HG03159 (cell line): ENCODE measurements around the gene STRN4.
"Not testable (repeated sequence)": the region's sequence is repeated elsewhere in the genome, so short reads cannot be mapped to it uniquely, and the experiment has no call there.

ENCODE experiments used
- ATAC-seq: cut with Tn5 transposase; IDR thresholded peaks from one replicate; pipeline ENCODE4 v1.9.1; 2021; ENCODE audit warnings: mild to moderate bottlenecking, moderate library complexity; ENCODE audit not compliant: unreplicated experiment

Gene STRN4

DNA sequence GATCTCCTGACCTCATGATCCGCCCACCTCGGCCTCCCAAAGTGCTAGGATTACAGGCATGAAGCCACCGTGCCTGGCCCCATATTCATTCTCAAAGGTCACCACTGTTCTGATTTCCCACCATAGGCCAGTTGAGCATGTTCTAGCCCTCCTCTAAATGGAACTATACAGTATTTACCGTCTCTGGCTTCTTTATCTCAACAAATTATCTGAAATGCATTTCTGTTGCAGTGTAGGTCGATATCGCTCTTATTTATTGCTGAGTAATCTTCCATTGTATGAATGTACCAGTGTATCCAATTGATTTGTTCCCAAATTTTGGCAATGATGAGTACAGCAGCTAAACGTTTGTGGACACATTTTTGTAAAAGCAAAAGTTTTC is 26.8 kb upstream of the STRN4 start:
- no peak for ATAC-seq

- ATAC-seq = no peak
Observed at GRCh38 chr19:46772170-46773017, 26.1 kb upstream of the STRN4 start.

GRCh38 chr19:46768746-46769145 is 22.5 kb upstream of the STRN4 start:
- not testable (repeated sequence) for ATAC-seq

DNA sequence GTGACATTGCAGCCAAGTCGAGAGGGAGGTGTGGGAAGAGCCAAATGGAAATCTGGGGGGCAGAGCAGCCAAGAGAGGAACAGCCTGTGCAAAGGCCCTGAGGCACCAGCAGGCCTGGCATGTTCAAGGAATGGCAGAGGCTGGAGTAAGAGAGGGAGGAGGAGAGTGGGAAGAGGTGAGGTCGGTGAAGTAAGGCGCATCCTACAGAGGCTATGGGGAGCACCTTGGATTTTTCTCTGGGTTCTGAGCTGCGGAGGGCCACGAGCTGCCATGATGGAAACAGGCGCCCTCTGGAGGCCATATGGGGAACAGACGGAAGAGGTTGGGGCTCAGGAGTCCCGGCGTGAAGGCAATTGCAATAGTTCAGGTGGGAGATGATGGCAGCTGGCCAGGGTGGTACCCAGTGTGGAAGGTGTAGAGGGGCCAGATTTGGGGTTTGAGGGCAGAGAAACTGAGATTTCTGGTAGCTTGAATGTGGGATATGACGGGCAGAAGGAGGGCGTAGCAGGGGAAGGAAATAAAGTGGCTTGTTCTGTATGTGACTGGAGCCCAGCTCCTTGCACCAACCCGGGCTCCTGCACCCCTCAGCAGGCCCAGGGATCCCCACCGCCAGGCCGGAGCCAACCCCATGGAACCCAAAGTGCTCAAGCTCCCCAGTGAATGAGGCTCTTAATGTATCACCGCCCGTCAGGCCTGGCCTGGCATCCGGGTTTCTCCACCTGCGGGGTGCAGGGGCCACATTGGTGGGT is 20.5 kb upstream of the STRN4 start:
- no peak for ATAC-seq

GRCh38 chr19:46764817-46765291 is 18.6 kb upstream of the STRN4 start:
- ATAC-seq = no peak

DNA sequence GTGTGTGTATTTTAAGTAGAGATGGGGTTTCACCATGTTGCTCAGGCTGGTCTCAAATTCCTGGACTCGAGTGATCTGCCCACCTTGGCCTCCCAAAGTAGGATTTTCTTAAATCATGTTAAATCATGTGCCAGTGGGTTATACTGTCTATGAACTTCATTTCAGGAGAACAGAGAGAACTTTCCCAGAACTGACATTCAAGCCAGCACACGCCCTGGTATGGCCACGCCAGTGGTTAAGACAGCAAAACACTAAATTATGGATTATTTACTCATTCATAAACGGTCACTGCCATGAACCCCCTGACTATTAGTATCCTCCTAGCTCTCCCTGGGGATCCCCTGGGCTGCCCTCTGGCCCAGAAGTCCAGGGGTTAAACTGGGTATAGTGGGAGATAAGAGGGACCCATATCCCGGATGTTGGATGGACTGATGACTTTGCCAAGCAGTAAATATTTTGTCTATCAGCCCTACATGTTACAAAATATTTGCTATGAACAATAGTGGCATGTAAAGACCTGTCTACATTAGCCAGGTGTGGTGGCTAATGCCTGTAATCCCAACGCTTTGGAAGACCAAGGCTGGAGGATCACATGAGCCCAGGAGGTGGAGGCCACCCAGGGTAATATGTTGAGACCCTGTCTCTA is 16.1 kb upstream of the STRN4 start:
- ATAC-seq = no peak

GRCh38 chr19:46761418-46761831 is 15.2 kb upstream of the STRN4 start:
- ATAC-seq = no peak

- not testable (repeated sequence) for ATAC-seq
Observed at GRCh38 chr19:46760897-46761296, 14.6 kb upstream of the STRN4 start.

GRCh38 chr19:46760363-46760762 is 14.1 kb upstream of the STRN4 start:
- ATAC-seq = no peak

- ATAC-seq = no peak
Observed at GRCh38 chr19:46759817-46760333, 13.6 kb upstream of the STRN4 start.

DNA sequence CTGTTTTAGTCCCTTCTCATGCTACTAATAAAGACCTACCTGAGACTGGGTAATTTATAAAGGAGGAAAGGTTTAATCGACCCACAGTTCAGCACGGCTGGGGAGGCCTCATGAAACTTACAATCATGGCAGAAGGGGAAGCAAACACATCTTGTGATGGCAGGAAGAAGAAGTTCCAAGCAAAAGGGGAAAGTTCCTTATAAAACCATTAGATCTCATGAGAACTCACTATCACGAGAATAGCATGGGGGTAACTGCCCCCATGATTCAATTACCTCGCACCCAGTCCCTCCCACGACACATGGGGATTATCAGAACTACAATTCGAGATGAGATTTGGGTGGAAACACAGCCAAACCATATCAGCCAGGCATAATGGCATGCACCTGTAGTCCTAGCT is 13.0 kb upstream of the STRN4 start:
- no peak for ATAC-seq

GRCh38 chr19:46756544-46756888 is 10.3 kb upstream of the STRN4 start:
- ATAC-seq = no peak

DNA sequence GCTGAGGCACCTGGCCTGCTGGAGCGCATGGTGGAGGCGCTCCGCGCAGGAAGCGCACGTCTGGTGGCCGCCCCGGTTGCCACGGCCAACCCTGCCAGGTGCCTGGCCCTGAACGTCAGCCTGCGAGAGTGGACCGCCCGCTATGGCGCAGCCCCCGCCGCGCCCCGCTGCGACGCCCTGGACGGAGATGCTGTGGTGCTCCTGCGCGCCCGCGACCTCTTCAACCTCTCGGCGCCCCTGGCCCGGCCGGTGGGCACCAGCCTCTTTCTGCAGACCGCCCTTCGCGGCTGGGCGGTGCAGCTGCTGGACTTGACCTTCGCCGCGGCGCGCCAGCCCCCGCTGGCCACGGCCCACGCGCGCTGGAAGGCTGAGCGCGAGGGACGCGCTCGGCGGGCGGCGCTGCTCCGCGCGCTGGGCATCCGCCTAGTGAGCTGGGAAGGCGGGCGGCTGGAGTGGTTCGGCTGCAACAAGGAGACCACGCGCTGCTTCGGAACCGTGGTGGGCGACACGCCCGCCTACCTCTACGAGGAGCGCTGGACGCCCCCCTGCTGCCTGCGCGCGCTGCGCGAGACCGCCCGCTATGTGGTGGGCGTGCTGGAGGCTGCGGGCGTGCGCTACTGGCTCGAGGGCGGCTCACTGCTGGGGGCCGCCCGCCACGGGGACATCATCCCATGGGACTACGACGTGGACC is 9.7 kb upstream of the STRN4 start:
- ATAC-seq = no peak

GRCh38 chr19:46755077-46755852 is 9.0 kb upstream of the STRN4 start:
- no peak for ATAC-seq

DNA sequence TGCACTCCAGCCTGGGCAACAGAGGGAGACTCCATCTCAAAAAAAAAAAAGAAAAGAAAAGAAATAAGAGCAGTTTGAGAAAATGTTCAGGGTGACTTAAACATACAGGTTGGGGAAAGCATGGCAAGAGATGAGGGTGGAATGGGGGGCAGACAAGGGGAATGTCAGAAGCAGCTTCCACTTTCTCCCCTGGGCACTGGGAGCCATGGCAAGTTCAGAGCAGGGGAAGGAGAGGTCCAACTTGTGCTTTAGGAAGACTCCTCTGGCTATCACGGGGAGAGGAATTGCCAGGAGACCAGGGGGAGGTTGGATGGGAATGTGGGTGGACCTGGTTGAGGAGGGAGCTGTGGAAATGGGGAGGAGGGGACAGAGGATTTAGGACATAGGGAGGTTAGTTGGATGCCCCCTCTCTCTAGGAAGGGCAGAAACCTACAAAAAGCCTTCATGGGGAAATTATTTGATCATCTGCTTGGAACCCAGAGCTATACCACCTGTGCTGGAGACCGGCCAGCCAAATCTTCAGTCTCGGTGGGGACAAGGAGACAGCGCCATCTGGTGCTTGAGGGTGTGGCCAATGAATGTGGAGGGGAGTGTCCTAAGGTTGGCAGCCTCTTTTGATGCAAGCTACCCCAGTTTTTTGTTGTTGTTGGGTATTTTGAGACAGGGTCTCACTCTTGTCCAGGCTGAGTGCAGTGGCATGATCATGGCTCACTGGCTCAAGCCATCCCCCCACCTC is 7.3 kb upstream of the STRN4 start:
- no peak for ATAC-seq

- ATAC-seq = no peak
Observed at GRCh38 chr19:46748325-46749109, 2.3 kb upstream of the STRN4 start.

GRCh38 chr19:46745521-46746280 is 549 bp downstream of the STRN4 start, which contains the start of gene FKRP:
FKRP (plus strand) TSS chr19:46746057; CDS start chr19:46755451, 9,394 bp downstream.
- no peak for ATAC-seq

DNA sequence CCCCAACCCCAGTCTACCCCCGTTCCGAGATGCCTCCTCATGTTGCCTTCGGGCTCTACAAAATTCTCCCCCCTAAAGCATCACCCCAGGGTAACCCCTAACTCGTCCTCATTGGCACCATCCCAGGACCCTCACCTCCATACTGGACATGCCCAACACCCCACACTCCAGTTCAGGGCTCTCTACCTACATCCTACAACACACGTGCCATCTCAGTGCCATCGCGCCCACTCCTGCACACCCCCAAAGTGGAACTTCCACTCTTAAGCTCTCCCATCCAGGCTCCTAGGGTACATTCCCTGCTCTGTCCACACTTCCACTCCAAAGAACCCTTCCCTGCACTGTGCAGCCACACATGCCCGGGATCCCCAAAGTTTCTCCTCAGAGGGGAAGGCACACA is 1.2 kb downstream of the STRN4 start:
- ATAC-seq = no peak
